ENCODE results near the gene IFITM2. TPM values are rescaled to one million over a fixed set of nuclear protein-coding genes. Genes with fewer than 3 reads are reported as not detected.
A peak's percentile ranks its signal among the peaks of the same experiment; 100 is the strongest.

Gene IFITM2
- 439 TPM for polyA plus RNA-seq (2013, experiment 1 of 2; ENCODE audit: insufficient read length)
- polyA plus RNA-seq (2013, experiment 2 of 2; ENCODE audit: insufficient read length): 449 TPM

- DNase-seq: peak; percentile 87
Measured at GRCh38 chr11:307766-308708, at the start of gene IFITM2. TSS of gene IFITM2 (plus strand) at chr11:307816. CDS start at chr11:308193, 377 bp downstream.

GRCh38 chr11:259413-259812, 48.2 kb upstream of the IFITM2 start:
- DNase-seq: no peak

- no peak for DNase-seq
Measured at GRCh38 chr11:261624-262023, 46.0 kb upstream of the IFITM2 start.

- no peak for DNase-seq
Measured at GRCh38 chr11:266676-267439, 40.8 kb upstream of the IFITM2 start.

GRCh38 chr11:267491-267994, 40.1 kb upstream of the IFITM2 start:
- DNase-seq: no peak

GRCh38 chr11:268716-269145, 38.9 kb upstream of the IFITM2 start:
- DNase-seq: peak; percentile 24

- DNase-seq: peak; percentile 12
Measured at GRCh38 chr11:269146-269890, 38.3 kb upstream of the IFITM2 start.

- DNase-seq: no peak
Measured at GRCh38 chr11:270451-271318, 36.9 kb upstream of the IFITM2 start.

GRCh38 chr11:271319-271715, 36.3 kb upstream of the IFITM2 start:
- no peak for DNase-seq

GRCh38 chr11:272195-272930, 35.3 kb upstream of the IFITM2 start:
- no peak for DNase-seq

GRCh38 chr11:272931-273198, 34.8 kb upstream of the IFITM2 start:
- no peak for DNase-seq

- no peak for DNase-seq
Measured at GRCh38 chr11:276219-276618, 31.4 kb upstream of the IFITM2 start.

- no peak for DNase-seq
Measured at GRCh38 chr11:278001-278951, 29.3 kb upstream of the IFITM2 start, which contains the start of gene NLRP6. TSS of gene NLRP6 (plus strand) at chr11:278407. CDS start at chr11:278570, 163 bp downstream.

- no peak for DNase-seq
Measured at GRCh38 chr11:279040-279965, 28.3 kb upstream of the IFITM2 start.

- DNase-seq: peak; percentile 17
Measured at GRCh38 chr11:279966-280705, 27.5 kb upstream of the IFITM2 start.

- DNase-seq: no peak
Measured at GRCh38 chr11:280706-281485, 26.7 kb upstream of the IFITM2 start.

All from fibroblast of skin of scalp (primary cell).